GM21786 (cell line): ENCODE data around the gene DTNB.

ENCODE experiments used
- ATAC-seq: cut with Tn5 transposase; IDR thresholded peaks from one replicate; pipeline ENCODE4 v1.9.1; 2021; ENCODE audit not compliant: unreplicated experiment

Gene DTNB

GRCh38 chr2:25512707-25513106 lies 160.7 kb downstream of the DTNB start:
- no peak for ATAC-seq

- no peak for ATAC-seq
Observed at GRCh38 chr2:25506226-25506625, 167.2 kb downstream of the DTNB start.

- no peak for ATAC-seq
Observed at GRCh38 chr2:25505622-25506021, 167.8 kb downstream of the DTNB start.

- ATAC-seq, result no peak
Observed at GRCh38 chr2:25505182-25505581, 168.2 kb downstream of the DTNB start.

- no peak for ATAC-seq
Observed at GRCh38 chr2:25504266-25504665, 169.1 kb downstream of the DTNB start.

GRCh38 chr2:25499157-25499556 lies 174.2 kb downstream of the DTNB start:
- ATAC-seq, result no peak

GRCh38 chr2:25497918-25498407 lies 175.4 kb downstream of the DTNB start:
- peak; percentile 67 for ATAC-seq

- ATAC-seq, result no peak
Observed at GRCh38 chr2:25497229-25497917, 176.0 kb downstream of the DTNB start.

- ATAC-seq, result no peak
Observed at GRCh38 chr2:25494616-25495015, 178.8 kb downstream of the DTNB start.

- ATAC-seq, result no peak
Observed at GRCh38 chr2:25493207-25493606, 180.2 kb downstream of the DTNB start.

- no peak for ATAC-seq
Observed at GRCh38 chr2:25492726-25493125, 180.7 kb downstream of the DTNB start.

GRCh38 chr2:25491966-25492532 lies 181.3 kb downstream of the DTNB start:
- no peak for ATAC-seq

GRCh38 chr2:25491003-25491696 lies 182.2 kb downstream of the DTNB start:
- ATAC-seq, result no peak

GRCh38 chr2:25490217-25490616 lies 183.2 kb downstream of the DTNB start:
- no peak for ATAC-seq

- ATAC-seq, result no peak
Observed at GRCh38 chr2:25489631-25490030, 183.7 kb downstream of the DTNB start.

- peak; percentile 76 for ATAC-seq
Observed at GRCh38 chr2:25483607-25484266, 189.6 kb downstream of the DTNB start.

- no peak for ATAC-seq
Observed at GRCh38 chr2:25482341-25482740, 191.0 kb downstream of the DTNB start.

GRCh38 chr2:25481381-25482300 lies 191.7 kb downstream of the DTNB start:
- no peak for ATAC-seq

- ATAC-seq, result no peak
Observed at GRCh38 chr2:25480561-25480960, 192.8 kb downstream of the DTNB start.

GRCh38 chr2:25479761-25480160 lies 193.6 kb downstream of the DTNB start:
- ATAC-seq, result no peak

- ATAC-seq, result no peak
Observed at GRCh38 chr2:25478736-25479135, 194.6 kb downstream of the DTNB start.
